ENCODE results near the gene RBM5. TPM values are rescaled to one million over a fixed set of nuclear protein-coding genes. Genes with fewer than 3 reads are reported as not detected.

Gene RBM5
- total RNA-seq, 4 donors from 2014 or later, result 41.1 to 108 (median 48.2) TPM

GRCh38 chr3:50127251-50127691 is 38.6 kb downstream of the RBM5 start:
- no peak for DNase-seq
- no peaks in the 10 kb centered on the region for H3K9me3 ChIP-seq
- TF ChIP-seq POLR2A (IDR thresholded peaks at IDR 0.05) (no peak), CTCF (IDR thresholded peaks at IDR 0.05 in 4 of 5, conservative IDR thresholded peaks at IDR 0.05 in 1 of 5) (no peak)
- intact Hi-C loops (cut with DNase I; ENCODE audit: low total_unique reads) (no loop called here), in situ Hi-C loops (cut with MboI; ENCODE audit: low sequenced_read_pairs in 4 of 4) (loop anchor here in 1 of 4 donors (10.0 kb wide), 1 partner anchor 58 kb away; no protein-coding TSS in a partner anchor)
- no peak overlapping the region for H3K4me3 ChIP-seq
- peaks cover 0 to 2% of the 10 kb centered on the region in 2 donors for H3K4me1 ChIP-seq
- H3K27me3 ChIP-seq, result no peaks in the 10 kb centered on the region
- H3K36me3 ChIP-seq, result no peaks in the 10 kb centered on the region
- ATAC-seq, result no peak
- no peak overlapping the region for H3K27ac ChIP-seq

- DNase-seq (no peak), ATAC-seq (no peak)
- no peaks in the 10 kb centered on the region for H3K36me3 ChIP-seq
- in situ Hi-C loops (cut with MboI; ENCODE audit: low sequenced_read_pairs in 4 of 4), result loop anchor here in 1 of 4 donors (10.0 kb wide), 1 partner anchor 57 kb away; no protein-coding TSS in a partner anchor
- no peaks in the 10 kb centered on the region for H3K27me3 ChIP-seq
- no peaks in the 10 kb centered on the region for H3K9me3 ChIP-seq
- intact Hi-C loops (cut with DNase I; ENCODE audit: low total_unique reads), result no loop called here
- H3K4me3 ChIP-seq, result no peak overlapping the region
- TF ChIP-seq POLR2A (IDR thresholded peaks at IDR 0.05) (no peak), CTCF (IDR thresholded peaks at IDR 0.05 in 4 of 5, conservative IDR thresholded peaks at IDR 0.05 in 1 of 5) (no peak)
- peaks cover 0 to 2% of the 10 kb centered on the region in 2 donors for H3K4me1 ChIP-seq
- H3K27ac ChIP-seq, result no peak overlapping the region
Observed at GRCh38 chr3:50128001-50128400, 39.3 kb downstream of the RBM5 start.

GRCh38 chr3:50130436-50130835 is 41.7 kb downstream of the RBM5 start:
- intact Hi-C loops (cut with DNase I; ENCODE audit: low total_unique reads), result no loop called here

GRCh38 chr3:50132421-50133282 is 43.9 kb downstream of the RBM5 start:
- DNase-seq (no peak), ATAC-seq (no peak)
- Histone ChIP-seq H3K4me1 (peaks cover 7 to 12% of the 10 kb centered on the region in 2 donors), H3K27me3 (no peaks in the 10 kb centered on the region), H3K4me3 (no peak overlapping the region), H3K36me3 (no peaks in the 10 kb centered on the region), H3K27ac (no peak overlapping the region), H3K9me3 (no peaks in the 10 kb centered on the region)
- intact Hi-C loops (cut with DNase I; ENCODE audit: low total_unique reads) (no loop called here), in situ Hi-C loops (cut with MboI; ENCODE audit: low sequenced_read_pairs in 4 of 4) (no loop called here)
- TF ChIP-seq CTCF (IDR thresholded peaks at IDR 0.05 in 4 of 5, conservative IDR thresholded peaks at IDR 0.05 in 1 of 5), result no peak
- no peak for TF ChIP-seq POLR2A (IDR thresholded peaks at IDR 0.05)

More at GRCh38 chr3:50130436-50130835, 41.7 kb downstream of the RBM5 start:
- H3K36me3 ChIP-seq, result no peaks in the 10 kb centered on the region
- in situ Hi-C loops (cut with MboI; ENCODE audit: low sequenced_read_pairs in 4 of 4), result no loop called here
- H3K27me3 ChIP-seq, result no peaks in the 10 kb centered on the region
- H3K27ac ChIP-seq, result no peak overlapping the region
- ATAC-seq (no peak), DNase-seq (no peak)
- H3K4me3 ChIP-seq, result no peak overlapping the region
- H3K9me3 ChIP-seq, result no peaks in the 10 kb centered on the region
- H3K4me1 ChIP-seq, result peaks cover 0 to 2% of the 10 kb centered on the region in 2 donors
- TF ChIP-seq POLR2A (IDR thresholded peaks at IDR 0.05) (no peak), CTCF (IDR thresholded peaks at IDR 0.05 in 4 of 5, conservative IDR thresholded peaks at IDR 0.05 in 1 of 5) (no peak)

All from gastrocnemius medialis (tissue), 4 donors.